ENCODE results near the gene BOLA2B. TPM values are rescaled to one million over a fixed set of nuclear protein-coding genes. Genes with fewer than 3 reads are reported as not detected.
"Not testable (repeated sequence)": the region's sequence is repeated elsewhere in the genome, so short reads cannot be mapped to it uniquely, and the experiment has no call there.

BOLA2B gene
- 100 to 1,000 TPM; 227 to 487 (median 370) TPM for total RNA-seq

DNA sequence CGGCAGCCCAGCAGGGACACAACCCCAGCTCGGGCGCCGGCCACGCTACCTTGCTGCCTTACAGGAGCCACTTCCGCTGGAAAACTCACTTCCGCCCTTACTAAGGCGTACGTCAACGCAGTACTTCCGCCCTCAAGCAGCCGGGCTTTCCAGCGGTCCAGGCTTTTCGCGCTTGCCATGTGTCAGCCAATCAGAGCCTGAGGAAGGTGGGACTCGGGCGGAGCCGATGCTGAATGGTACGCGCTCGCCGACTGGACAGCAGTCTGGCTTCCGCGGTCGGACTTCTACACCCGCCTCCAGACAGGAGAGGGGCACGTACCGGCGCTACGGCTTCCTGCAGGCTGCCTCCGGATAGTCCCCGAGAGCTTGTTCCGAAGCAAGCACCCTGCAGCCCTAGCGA, at the start of gene BOLA2B, which contains the start of gene SLX1A:
BOLA2B (minus strand) TSS at position 52 of the 400 bp plus-strand sequence. CDS start 71 bp downstream, outside the sequence.
SLX1A (plus strand) TSS at position 261 of the 400 bp plus-strand sequence. CDS start 210 bp downstream, outside the sequence.
- DNase-seq, H3K9me3 ChIP-seq, H3K4me1 ChIP-seq, H3K36me3 ChIP-seq, H3K27me3 ChIP-seq: not testable (repeated sequence)
- peak within 1 kb of the TSS; percentile 61 to 91 (median 74) for H3K27ac ChIP-seq
- peak within 1 kb of the TSS; percentile 42 to 66 (median 49) for H3K4me3 ChIP-seq

GRCh38 chr16:30217082-30217481, 23.6 kb upstream of the BOLA2B start:
- H3K27ac ChIP-seq, H3K4me3 ChIP-seq, H3K9me3 ChIP-seq, H3K27me3 ChIP-seq, H3K36me3 ChIP-seq, H3K4me1 ChIP-seq: not testable (repeated sequence)
- peak in 1 of 3 donors; percentile 45 for DNase-seq

- not testable (repeated sequence) for H3K36me3 ChIP-seq, H3K27me3 ChIP-seq, H3K9me3 ChIP-seq, H3K4me3 ChIP-seq, DNase-seq, H3K4me1 ChIP-seq, H3K27ac ChIP-seq
Observed at GRCh38 chr16:30211414-30211813, 17.9 kb upstream of the BOLA2B start.

DNA sequence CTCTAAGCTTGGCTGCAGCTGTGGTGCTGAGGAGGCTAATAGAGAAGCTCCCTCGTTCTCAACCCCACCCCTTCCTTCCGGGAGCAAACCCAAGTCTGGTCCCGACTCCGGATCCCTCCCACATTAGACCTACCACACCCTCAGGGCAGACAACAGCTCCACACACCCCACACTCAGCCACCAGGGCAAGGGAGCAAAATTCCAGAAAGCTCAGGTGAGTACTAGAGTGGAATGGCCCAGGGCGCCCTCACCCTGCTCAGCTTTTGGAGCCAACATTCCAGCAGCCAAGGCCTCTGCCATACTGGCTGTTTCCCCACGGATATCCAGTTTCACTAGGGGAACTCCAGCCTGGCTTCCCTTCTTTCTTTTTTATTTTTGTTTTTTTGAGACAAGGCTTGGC, 15.6 kb upstream of the BOLA2B start:
- peak in 2 of 3 donors; percentile 71 to 75 for DNase-seq
- H3K27me3 ChIP-seq, H3K36me3 ChIP-seq, H3K27ac ChIP-seq, H3K4me1 ChIP-seq, H3K4me3 ChIP-seq, H3K9me3 ChIP-seq: not testable (repeated sequence)

DNA sequence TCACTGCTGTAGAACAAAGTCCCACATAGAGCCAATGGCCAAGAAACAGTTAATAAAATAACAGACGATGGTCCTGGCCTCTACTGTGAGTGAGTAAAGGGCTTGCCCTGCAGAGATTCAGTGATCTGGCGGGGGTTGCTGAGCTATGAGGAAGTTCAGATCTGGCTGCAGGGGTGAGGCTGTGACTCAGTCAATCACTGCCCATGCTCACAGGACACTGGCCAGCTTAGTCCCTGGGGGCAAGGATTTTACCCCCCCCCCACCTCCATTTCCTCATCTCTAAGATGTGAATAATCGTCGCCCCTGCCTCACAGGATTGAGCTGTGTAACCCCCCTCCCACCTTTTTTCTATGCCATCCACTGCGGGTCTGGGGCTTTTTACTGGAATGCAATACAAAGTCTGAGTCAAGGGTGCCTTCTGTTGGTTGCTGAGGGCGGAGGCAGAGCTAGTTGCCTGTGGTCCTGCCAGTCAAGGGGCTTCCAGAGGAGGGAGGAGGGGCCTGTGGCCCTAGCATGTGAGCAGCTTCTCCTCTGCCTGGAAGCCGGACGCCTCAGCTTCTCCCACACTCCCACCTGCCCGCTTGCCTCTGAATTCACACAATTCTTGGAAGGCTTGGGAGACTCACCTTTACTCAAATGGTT, 13.7 kb upstream of the BOLA2B start:
- H3K9me3 ChIP-seq, H3K27me3 ChIP-seq, H3K36me3 ChIP-seq, H3K4me1 ChIP-seq, H3K27ac ChIP-seq, H3K4me3 ChIP-seq: not testable (repeated sequence)
- DNase-seq: peak in 2 of 3 donors; percentile 15 to 53

- H3K27me3 ChIP-seq, H3K9me3 ChIP-seq, H3K36me3 ChIP-seq, DNase-seq, H3K4me1 ChIP-seq: not testable (repeated sequence)
- H3K27ac ChIP-seq: peak overlapping the region in 1 of 4 donors; percentile 62
- H3K4me3 ChIP-seq: peak overlapping the region; percentile 47 to 66 (median 52)
Observed at GRCh38 chr16:30206252-30206651, 12.8 kb upstream of the BOLA2B start.

DNA sequence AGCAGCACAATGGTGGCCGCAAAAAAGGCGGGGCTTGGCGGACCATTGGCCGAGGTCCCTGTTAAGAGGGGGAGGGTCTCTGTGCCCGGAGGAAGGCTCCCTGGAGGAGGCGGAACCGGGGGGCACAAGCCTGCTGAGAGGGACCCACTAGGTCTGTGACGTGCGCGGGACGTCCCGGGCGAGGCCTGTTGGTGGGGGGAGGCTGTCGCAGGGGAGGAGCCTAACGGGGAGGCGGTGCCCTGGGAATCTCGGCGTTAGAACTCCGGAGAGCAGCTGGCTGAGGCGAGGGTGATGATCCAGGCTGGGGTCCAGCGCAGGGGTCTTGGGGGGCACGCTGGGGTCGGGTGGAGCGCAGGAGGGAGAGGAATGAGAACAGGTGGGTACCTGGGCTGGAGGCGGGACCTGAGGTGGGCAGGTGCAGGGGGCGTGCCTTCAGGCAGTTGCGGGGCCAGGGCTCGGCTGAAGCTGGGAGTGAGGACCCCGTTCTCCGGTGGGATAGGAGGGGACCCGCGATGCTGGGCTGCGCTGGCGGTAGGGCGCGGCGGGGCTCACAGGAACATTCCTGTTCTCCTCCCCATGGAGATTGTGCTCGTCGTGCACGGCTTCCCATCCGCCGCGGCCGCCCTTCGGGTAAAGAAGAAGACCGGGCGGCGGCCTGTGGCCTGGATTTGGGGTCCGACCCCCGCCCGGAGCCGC, 12.2 kb upstream of the BOLA2B start:
- not testable (repeated sequence) for H3K4me1 ChIP-seq, H3K9me3 ChIP-seq, H3K27me3 ChIP-seq, H3K36me3 ChIP-seq
- H3K27ac ChIP-seq: peak overlapping the region in 2 of 4 donors; percentile 62 to 68
- H3K4me3 ChIP-seq: peak overlapping the region; percentile 47 to 66 (median 52)
- peak in 1 of 3 donors; percentile 47 for DNase-seq

DNA sequence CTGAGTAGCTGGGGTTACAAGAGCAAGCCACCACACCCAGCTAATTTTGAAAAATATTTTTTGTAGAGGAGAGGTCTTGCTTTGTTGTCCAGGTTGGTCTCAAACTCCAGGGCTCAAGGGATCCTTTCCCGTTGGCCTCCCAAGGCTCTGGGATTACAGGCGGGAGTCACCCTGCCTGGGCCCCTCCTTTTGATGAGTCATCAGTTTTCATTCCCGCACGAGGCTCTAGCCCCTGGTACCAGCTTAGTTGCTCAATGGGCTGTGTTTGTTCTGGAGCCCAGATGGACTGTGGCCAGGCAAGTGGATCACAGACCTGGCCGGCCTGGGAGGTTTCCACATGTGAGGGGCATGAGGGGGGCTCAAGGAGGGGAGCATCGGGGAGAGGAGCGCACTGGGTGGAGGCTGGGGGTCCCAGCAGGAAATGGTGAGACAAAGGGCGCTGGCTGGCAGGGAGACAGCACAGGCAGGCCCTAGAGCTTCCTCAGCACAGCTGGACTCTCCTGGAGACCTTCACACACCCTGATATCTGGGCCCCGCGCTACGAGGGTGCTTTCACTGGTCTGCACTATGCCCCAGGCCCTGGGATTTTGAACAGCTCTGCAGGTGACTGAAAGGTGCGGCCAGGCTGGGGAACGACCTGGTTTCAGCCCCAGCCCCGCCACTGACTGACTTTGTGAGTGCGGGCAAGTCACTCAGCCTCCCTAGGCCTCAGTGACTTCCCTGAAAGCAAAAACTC, 6.3 kb upstream of the BOLA2B start:
- not testable (repeated sequence) for H3K4me3 ChIP-seq, H3K9me3 ChIP-seq, H3K4me1 ChIP-seq, DNase-seq, H3K36me3 ChIP-seq, H3K27me3 ChIP-seq, H3K27ac ChIP-seq

DNA sequence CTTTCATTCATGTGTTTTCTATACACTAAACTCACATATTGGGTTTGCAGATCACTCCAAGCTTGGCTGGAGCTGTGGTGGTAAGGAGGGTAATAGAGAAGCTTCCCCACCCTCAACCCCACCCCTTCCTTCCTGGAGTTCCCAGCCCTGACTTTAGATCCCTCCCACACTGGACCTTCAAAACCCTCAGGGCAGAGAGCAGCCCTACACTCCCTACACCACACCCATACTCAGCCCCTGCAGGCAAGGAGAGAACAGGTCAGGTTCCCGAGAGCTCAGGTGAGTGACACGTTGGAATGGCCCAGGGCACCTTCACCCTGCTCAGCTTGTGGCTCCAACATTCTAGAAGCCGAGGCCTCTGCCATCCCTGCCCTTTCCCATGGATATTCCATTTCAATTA, 5.6 kb upstream of the BOLA2B start, which contains the start of gene SULT1A3:
SULT1A3 (plus strand) TSS at position 207 of the 400 bp plus-strand sequence. CDS start 1,474 bp downstream, outside the sequence.
- not testable (repeated sequence) for H3K4me1 ChIP-seq, H3K9me3 ChIP-seq, H3K27ac ChIP-seq

GRCh38 chr16:30197001-30197400, 3.5 kb upstream of the BOLA2B start:
- not testable (repeated sequence) for H3K36me3 ChIP-seq, H3K27me3 ChIP-seq, H3K9me3 ChIP-seq, H3K4me3 ChIP-seq, H3K4me1 ChIP-seq
- DNase-seq: peak in 1 of 3 donors; percentile 33
- peak overlapping the region in 1 of 4 donors; percentile 57 for H3K27ac ChIP-seq

More for the DNA sequence above, 5.6 kb upstream of the BOLA2B start, which contains the start of gene SULT1A3:
- not testable (repeated sequence) for H3K36me3 ChIP-seq, H3K4me3 ChIP-seq, DNase-seq, H3K27me3 ChIP-seq

GRCh38 chr16:30194172-30194925, 883 bp upstream of the BOLA2B start:
- H3K36me3 ChIP-seq, H3K9me3 ChIP-seq, H3K27me3 ChIP-seq, H3K4me1 ChIP-seq: not testable (repeated sequence)
- peak in 1 of 3 donors; percentile 44 for DNase-seq
- peak overlapping the region; percentile 42 to 66 (median 49) for H3K4me3 ChIP-seq
- H3K27ac ChIP-seq: peak overlapping the region; percentile 61 to 91 (median 74)

DNA sequence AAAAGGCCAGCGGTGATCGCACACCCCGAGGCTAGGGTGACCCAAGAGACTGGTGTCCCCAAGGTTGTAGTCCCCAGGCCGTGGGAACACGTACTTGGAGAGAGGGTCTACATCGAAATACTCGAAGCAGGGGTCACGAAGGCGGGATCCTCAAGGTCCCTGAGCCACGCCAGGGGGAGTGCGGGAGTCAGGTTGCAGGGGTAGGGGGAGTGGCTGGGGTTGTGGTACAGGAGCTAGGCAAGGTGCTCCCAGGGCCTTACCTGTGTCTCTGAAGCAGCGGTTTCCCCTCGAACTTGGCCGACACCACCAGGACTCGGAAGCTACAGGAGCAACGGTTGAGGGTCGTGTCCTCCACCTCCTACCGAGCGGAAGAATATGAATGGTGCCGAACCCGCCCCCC, 368 bp downstream of the BOLA2B start:
- DNase-seq, H3K36me3 ChIP-seq, H3K9me3 ChIP-seq, H3K27ac ChIP-seq, H3K4me1 ChIP-seq, H3K4me3 ChIP-seq, H3K27me3 ChIP-seq: not testable (repeated sequence)

DNA sequence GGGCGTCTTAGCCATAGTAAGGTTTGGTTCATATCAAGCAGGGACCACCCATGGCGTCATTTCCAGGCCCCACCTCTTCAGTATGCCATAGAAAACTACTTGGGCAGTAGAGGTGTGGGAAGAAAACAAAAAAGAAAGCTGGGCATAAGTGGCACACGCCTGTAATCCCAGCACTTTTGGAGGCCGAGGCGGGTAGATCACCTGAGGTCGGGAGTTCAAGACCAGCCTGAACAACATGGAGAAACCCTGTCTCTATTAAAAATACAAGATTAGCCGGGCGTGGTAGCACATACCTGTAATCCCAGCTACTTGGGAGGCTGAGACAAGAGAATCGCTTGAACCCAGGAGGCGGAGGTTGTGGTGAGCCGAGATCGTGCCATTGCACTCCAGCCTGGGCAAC, 2.3 kb downstream of the BOLA2B start:
- not testable (repeated sequence) for H3K9me3 ChIP-seq, H3K4me3 ChIP-seq, H3K27ac ChIP-seq, DNase-seq, H3K27me3 ChIP-seq, H3K36me3 ChIP-seq
- H3K4me1 ChIP-seq: peaks cover 0 to 19% (median 17%) of the 10 kb centered on the region in 4 donors
